HepG2 (cell line): Measurements from ENCODE around the gene NOTUM. TPM values are rescaled to one million over a fixed set of nuclear protein-coding genes. Genes with fewer than 3 reads are reported as not detected.

ENCODE experiments used
- ELF1 ChIP-seq: sonication (generic); formaldehyde crosslinking; IDR thresholded peaks from 2 replicates; pipeline ENCODE4 v1.4.0; 2020; ENCODE audit warnings: missing genetic modification reagents
- ELF3 ChIP-seq: IDR thresholded peaks from 2 replicates; pipeline ENCODE4 v1.6.1; 2016; ENCODE audit warnings: missing genetic modification reagents, missing compliant biosample characterization
- IKZF1 ChIP-seq: fragments of 450-650 bp; IDR thresholded peaks from 2 replicates; pipeline ENCODE4 v1.7.1; 2016
- MAZ ChIP-seq, 2 experiments: sonication (generic) in 1 of 2; formaldehyde crosslinking in 1 of 2; IDR thresholded peaks; 2 replicates each; pipeline versions ENCODE4 v1.5.0 to v1.6.1; 2012 to 2020; ENCODE audit warnings: low read depth in 2 of 2, mild to moderate bottlenecking in 2 of 2, borderline replicate concordance in 1 of 2, improper control_type of control experiment in 1 of 2, low read length in 1 of 2, missing genetic modification reagents in 1 of 2, moderate library complexity in 1 of 2
- NFKBIZ ChIP-seq: IDR thresholded peaks from 2 replicates; pipeline ENCODE4 v1.6.1; 2018; ENCODE audit warnings: missing genetic modification reagents, missing compliant biosample characterization
- NR3C1 ChIP-seq: sonication (generic); formaldehyde crosslinking; IDR thresholded peaks from 2 replicates; pipeline ENCODE4 v1.4.0; 2020; ENCODE audit warnings: missing genetic modification reagents
- RFXANK ChIP-seq: IDR thresholded peaks from 2 replicates; pipeline ENCODE4 v1.6.1; 2016
- ZBTB44 ChIP-seq: sonication (generic); formaldehyde crosslinking; IDR thresholded peaks from 2 replicates; pipeline ENCODE4 v1.4.0; 2020; ENCODE audit warnings: missing genetic modification reagents
- ZFP90 ChIP-seq: sonication (generic); formaldehyde crosslinking; IDR thresholded peaks from 2 replicates; pipeline ENCODE4 v1.8.0; 2022; ENCODE audit warnings: missing genetic modification reagents, mild to moderate bottlenecking, inconsistent platforms, borderline replicate concordance
- ZNF143 ChIP-seq: sonication (generic); formaldehyde crosslinking; IDR thresholded peaks from 2 replicates; pipeline ENCODE4 v1.4.0; 2020; ENCODE audit warnings: missing genetic modification reagents
- ZNF17 ChIP-seq: sonication (generic); formaldehyde crosslinking; IDR thresholded peaks from 2 replicates; pipeline ENCODE4 v1.5.0; 2020; ENCODE audit warnings: mild to moderate bottlenecking, missing genetic modification reagents
- ZNF644 ChIP-seq: IDR thresholded peaks from 2 replicates; pipeline ENCODE4 v1.6.1; 2016; ENCODE audit warnings: low read depth
- polyA plus RNA-seq, 8 experiments: library from polyadenylated mRNA; depleted of rRNA in 3 of 8; stranded (reverse) in 7 of 8; unstranded in 1 of 8; fragments of >200 nt; fragmentation: Illumina TruSeq in 4 of 8; extraction: Trizol in 4 of 8; gene quantifications; 2 replicates each; pipeline versions ENCODE4 v1.2.1 to v1.2.3, GENCODE V29; 2011 to 2016; ENCODE audit warnings: low read depth in 4 of 8, missing spikeins in 1 of 8, mixed read lengths in 1 of 8; ENCODE audit not compliant: insufficient read depth in 1 of 8
- total RNA-seq, 5 experiments: library from RNA; depleted of rRNA; stranded (reverse); fragments of >200 nt; fragmentation: Illumina TruSeq; extraction: Trizol; gene quantifications; 2 replicates each; pipeline ENCODE4 v1.2.3, GENCODE V29; 2016; ENCODE audit warnings: low read depth in 1 of 5
- TF ChIP-seq, protein P1 (sequence below): sonication (generic); formaldehyde crosslinking; IDR thresholded peaks from 2 replicates; pipeline ENCODE4 v1.9.0; 2021; ENCODE audit warnings: mild to moderate bottlenecking, missing genetic modification reagents
- TF ChIP-seq, protein P2 (sequence below): IDR thresholded peaks from 2 replicates; pipeline ENCODE4 v1.4.0; 2020; ENCODE audit warnings: mild to moderate bottlenecking, missing genetic modification reagents
- TF ChIP-seq, protein P3 (sequence below): sonication (generic); formaldehyde crosslinking; conservative IDR thresholded peaks from 2 replicates; pipeline ENCODE4 v1.8.0; 2022; ENCODE audit warnings: mild to moderate bottlenecking, moderate library complexity, missing genetic modification reagents

The NOTUM gene
- total and polyA plus RNA-seq, 2 of the 13 experiments (the other 11 are each of a cell fraction or from before 2014, with no cell fraction given) = 150 to 160 TPM

DNA sequence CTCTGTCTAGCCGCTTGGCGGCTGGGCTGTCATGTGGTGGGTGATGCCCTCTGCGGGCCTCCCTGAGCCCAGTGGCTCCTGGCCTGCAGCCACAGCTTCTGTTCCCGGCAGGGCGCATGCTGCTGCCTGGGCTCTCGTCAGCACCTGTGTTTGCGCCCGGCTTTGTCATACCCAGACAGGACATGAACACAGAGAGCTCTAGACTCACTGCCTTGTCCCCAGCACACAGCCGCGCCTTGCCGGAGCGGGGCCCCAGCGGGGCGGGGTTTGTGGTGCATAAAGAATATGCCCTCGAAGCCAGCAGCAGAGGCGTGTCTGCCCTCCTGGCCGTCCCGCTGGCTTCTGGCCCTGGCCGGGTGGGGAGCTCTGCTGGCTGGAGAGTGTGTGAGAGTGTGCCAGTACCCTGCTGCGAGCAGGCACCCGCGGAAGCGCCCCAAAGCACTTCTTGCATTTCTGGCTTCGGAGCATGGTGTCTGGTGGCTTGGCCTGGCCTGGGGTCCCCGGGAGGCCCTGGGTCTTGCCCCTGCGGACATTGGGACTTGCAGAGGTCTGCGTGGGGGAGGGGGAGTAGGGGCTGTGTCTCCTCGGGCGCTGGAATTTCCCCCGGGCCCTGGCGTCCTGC, 30.8 kb upstream of the NOTUM start (continued):
- TF ChIP-seq, protein P1, sequence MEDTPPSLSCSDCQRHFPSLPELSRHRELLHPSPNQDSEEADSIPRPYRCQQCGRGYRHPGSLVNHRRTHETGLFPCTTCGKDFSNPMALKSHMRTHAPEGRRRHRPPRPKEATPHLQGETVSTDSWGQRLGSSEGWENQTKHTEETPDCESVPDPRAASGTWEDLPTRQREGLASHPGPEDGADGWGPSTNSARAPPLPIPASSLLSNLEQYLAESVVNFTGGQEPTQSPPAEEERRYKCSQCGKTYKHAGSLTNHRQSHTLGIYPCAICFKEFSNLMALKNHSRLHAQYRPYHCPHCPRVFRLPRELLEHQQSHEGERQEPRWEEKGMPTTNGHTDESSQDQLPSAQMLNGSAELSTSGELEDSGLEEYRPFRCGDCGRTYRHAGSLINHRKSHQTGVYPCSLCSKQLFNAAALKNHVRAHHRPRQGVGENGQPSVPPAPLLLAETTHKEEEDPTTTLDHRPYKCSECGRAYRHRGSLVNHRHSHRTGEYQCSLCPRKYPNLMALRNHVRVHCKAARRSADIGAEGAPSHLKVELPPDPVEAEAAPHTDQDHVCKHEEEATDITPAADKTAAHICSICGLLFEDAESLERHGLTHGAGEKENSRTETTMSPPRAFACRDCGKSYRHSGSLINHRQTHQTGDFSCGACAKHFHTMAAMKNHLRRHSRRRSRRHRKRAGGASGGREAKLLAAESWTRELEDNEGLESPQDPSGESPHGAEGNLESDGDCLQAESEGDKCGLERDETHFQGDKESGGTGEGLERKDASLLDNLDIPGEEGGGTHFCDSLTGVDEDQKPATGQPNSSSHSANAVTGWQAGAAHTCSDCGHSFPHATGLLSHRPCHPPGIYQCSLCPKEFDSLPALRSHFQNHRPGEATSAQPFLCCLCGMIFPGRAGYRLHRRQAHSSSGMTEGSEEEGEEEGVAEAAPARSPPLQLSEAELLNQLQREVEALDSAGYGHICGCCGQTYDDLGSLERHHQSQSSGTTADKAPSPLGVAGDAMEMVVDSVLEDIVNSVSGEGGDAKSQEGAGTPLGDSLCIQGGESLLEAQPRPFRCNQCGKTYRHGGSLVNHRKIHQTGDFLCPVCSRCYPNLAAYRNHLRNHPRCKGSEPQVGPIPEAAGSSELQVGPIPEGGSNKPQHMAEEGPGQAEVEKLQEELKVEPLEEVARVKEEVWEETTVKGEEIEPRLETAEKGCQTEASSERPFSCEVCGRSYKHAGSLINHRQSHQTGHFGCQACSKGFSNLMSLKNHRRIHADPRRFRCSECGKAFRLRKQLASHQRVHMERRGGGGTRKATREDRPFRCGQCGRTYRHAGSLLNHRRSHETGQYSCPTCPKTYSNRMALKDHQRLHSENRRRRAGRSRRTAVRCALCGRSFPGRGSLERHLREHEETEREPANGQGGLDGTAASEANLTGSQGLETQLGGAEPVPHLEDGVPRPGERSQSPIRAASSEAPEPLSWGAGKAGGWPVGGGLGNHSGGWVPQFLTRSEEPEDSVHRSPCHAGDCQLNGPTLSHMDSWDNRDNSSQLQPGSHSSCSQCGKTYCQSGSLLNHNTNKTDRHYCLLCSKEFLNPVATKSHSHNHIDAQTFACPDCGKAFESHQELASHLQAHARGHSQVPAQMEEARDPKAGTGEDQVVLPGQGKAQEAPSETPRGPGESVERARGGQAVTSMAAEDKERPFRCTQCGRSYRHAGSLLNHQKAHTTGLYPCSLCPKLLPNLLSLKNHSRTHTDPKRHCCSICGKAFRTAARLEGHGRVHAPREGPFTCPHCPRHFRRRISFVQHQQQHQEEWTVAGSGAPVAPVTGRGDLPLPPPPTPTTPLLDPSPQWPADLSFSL (CRISPR knock-in tag) = no peak
- no peak for TF ChIP-seq RFXANK (CRISPR knock-in tag)
- TF ChIP-seq, protein P2, sequence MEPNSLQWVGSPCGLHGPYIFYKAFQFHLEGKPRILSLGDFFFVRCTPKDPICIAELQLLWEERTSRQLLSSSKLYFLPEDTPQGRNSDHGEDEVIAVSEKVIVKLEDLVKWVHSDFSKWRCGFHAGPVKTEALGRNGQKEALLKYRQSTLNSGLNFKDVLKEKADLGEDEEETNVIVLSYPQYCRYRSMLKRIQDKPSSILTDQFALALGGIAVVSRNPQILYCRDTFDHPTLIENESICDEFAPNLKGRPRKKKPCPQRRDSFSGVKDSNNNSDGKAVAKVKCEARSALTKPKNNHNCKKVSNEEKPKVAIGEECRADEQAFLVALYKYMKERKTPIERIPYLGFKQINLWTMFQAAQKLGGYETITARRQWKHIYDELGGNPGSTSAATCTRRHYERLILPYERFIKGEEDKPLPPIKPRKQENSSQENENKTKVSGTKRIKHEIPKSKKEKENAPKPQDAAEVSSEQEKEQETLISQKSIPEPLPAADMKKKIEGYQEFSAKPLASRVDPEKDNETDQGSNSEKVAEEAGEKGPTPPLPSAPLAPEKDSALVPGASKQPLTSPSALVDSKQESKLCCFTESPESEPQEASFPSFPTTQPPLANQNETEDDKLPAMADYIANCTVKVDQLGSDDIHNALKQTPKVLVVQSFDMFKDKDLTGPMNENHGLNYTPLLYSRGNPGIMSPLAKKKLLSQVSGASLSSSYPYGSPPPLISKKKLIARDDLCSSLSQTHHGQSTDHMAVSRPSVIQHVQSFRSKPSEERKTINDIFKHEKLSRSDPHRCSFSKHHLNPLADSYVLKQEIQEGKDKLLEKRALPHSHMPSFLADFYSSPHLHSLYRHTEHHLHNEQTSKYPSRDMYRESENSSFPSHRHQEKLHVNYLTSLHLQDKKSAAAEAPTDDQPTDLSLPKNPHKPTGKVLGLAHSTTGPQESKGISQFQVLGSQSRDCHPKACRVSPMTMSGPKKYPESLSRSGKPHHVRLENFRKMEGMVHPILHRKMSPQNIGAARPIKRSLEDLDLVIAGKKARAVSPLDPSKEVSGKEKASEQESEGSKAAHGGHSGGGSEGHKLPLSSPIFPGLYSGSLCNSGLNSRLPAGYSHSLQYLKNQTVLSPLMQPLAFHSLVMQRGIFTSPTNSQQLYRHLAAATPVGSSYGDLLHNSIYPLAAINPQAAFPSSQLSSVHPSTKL (CRISPR knock-in tag) = peak; percentile 63
- 0 out of 2 replicates have a peak, but pooled peaks have one; percentile 12 for TF ChIP-seq ZNF644 (CRISPR knock-in tag)
- peak; percentile 22; the same call in 1 of the 2 replicates for TF ChIP-seq ZBTB44 (CRISPR knock-in tag)
- TF ChIP-seq, protein P3, sequence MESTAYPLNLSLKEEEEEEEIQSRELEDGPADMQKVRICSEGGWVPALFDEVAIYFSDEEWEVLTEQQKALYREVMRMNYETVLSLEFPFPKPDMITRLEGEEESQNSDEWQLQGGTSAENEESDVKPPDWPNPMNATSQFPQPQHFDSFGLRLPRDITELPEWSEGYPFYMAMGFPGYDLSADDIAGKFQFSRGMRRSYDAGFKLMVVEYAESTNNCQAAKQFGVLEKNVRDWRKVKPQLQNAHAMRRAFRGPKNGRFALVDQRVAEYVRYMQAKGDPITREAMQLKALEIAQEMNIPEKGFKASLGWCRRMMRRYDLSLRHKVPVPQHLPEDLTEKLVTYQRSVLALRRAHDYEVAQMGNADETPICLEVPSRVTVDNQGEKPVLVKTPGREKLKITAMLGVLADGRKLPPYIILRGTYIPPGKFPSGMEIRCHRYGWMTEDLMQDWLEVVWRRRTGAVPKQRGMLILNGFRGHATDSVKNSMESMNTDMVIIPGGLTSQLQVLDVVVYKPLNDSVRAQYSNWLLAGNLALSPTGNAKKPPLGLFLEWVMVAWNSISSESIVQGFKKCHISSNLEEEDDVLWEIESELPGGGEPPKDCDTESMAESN (CRISPR knock-in tag) = peak; percentile 97
- peak; percentile 76 for TF ChIP-seq NFKBIZ
- TF ChIP-seq ZNF143 (CRISPR knock-in tag) = peak; percentile 51
- peak; percentile 82 for TF ChIP-seq MAZ (IDR thresholded peaks at IDR 0.05; ENCODE audit: borderline replicate concordance, low read depth, low read length)
- TF ChIP-seq MAZ (CRISPR knock-in tag; IDR thresholded peaks at IDR 0.05; ENCODE audit: low read depth) = peak; percentile 97
- peak; percentile 57 for TF ChIP-seq ELF1 (CRISPR knock-in tag)
- TF ChIP-seq ZNF17 (CRISPR knock-in tag) = no peak; the same call in 1 of the 2 replicates
- no peak for TF ChIP-seq IKZF1
- TF ChIP-seq NR3C1 (CRISPR knock-in tag) = peak; percentile 52; the same call in 1 of the 2 replicates
- TF ChIP-seq ZFP90 = peak; percentile 85; the same call in 1 of the 2 replicates
- peak; percentile 72 for TF ChIP-seq ELF3 (CRISPR knock-in tag)
